Measurements from ENCODE around the gene CACNB4.

The CACNB4 gene

GRCh38 chr2:152083202-152083875 is 15.5 kb downstream of the CACNB4 start:
- TF ChIP-seq FOXM1 (IDR thresholded peaks at IDR 0.05; ENCODE audit: borderline replicate concordance) = no peak
- no peak for TF ChIP-seq LEF1 (IDR thresholded peaks at IDR 0.05; ENCODE audit: borderline replicate concordance)
- TF ChIP-seq SUZ12 (IDR thresholded peaks at IDR 0.05) = no peak
- TF ChIP-seq ELF4 (IDR thresholded peaks at IDR 0.05) = no peak
- no peak for TF ChIP-seq BHLHE40 (IDR thresholded peaks at IDR 0.05; ENCODE audit: borderline replicate concordance)
- TF ChIP-seq PKNOX1 (IDR thresholded peaks at IDR 0.05) = no peak
- no peak for TF ChIP-seq SP1 (IDR thresholded peaks at IDR 0.05)
- TF ChIP-seq NFRKB (IDR thresholded peaks at IDR 0.05) = no peak
- TF ChIP-seq HDGF (IDR thresholded peaks at IDR 0.05; ENCODE audit: borderline replicate concordance) = no peak
- TF ChIP-seq ZNF384 (IDR thresholded peaks at IDR 0.05) = no peak
- TF ChIP-seq TARDBP (IDR thresholded peaks at IDR 0.05) = no peak
- TF ChIP-seq FOXA1 (IDR thresholded peaks at IDR 0.05) = no peak
- no peak for TF ChIP-seq FOXK2 (IDR thresholded peaks at IDR 0.05)
- no peak for TF ChIP-seq ARNT (IDR thresholded peaks at IDR 0.05)
- no peak for TF ChIP-seq L3MBTL2 (conservative IDR thresholded peaks at IDR 0.05)
- TF ChIP-seq CTBP1 (IDR thresholded peaks at IDR 0.05; ENCODE audit: borderline replicate concordance) = no peak
- no peak for DNase-seq (ENCODE audit: extremely low spot score)
- ChIA-PET CTCF (no interaction called here), POLR2A (no interaction called here)

- no peak for DNase-seq (ENCODE audit: extremely low spot score)
- ChIA-PET CTCF (interaction anchor here (0.6 kb wide), 1 partner anchor 61 kb away, joined by 4 read pairs; no protein-coding TSS in a partner anchor), POLR2A (no interaction called here)
- TF ChIP-seq ZNF384 (IDR thresholded peaks at IDR 0.05) (no peak), L3MBTL2 (conservative IDR thresholded peaks at IDR 0.05) (no peak), TARDBP (IDR thresholded peaks at IDR 0.05) (no peak), FOXA1 (IDR thresholded peaks at IDR 0.05) (no peak), SUZ12 (IDR thresholded peaks at IDR 0.05) (no peak), NFRKB (IDR thresholded peaks at IDR 0.05) (no peak), HDGF (IDR thresholded peaks at IDR 0.05; ENCODE audit: borderline replicate concordance) (no peak), CTBP1 (IDR thresholded peaks at IDR 0.05; ENCODE audit: borderline replicate concordance) (no peak), LEF1 (IDR thresholded peaks at IDR 0.05; ENCODE audit: borderline replicate concordance) (no peak), SP1 (IDR thresholded peaks at IDR 0.05) (no peak), FOXK2 (IDR thresholded peaks at IDR 0.05) (no peak), ARNT (IDR thresholded peaks at IDR 0.05) (no peak), ELF4 (IDR thresholded peaks at IDR 0.05) (no peak), PKNOX1 (IDR thresholded peaks at IDR 0.05) (no peak), BHLHE40 (IDR thresholded peaks at IDR 0.05; ENCODE audit: borderline replicate concordance) (no peak), FOXM1 (IDR thresholded peaks at IDR 0.05; ENCODE audit: borderline replicate concordance) (no peak)
Measured at GRCh38 chr2:152078662-152079061, 20.2 kb downstream of the CACNB4 start.

GRCh38 chr2:152078023-152078422 is 20.8 kb downstream of the CACNB4 start:
- CTCF ChIA-PET = interaction anchor here (0.6 kb wide), 1 partner anchor 62 kb away, joined by 4 read pairs; no protein-coding TSS in a partner anchor
- no peak for DNase-seq (ENCODE audit: extremely low spot score)
- POLR2A ChIA-PET = no interaction called here
- TF ChIP-seq ELF4 (IDR thresholded peaks at IDR 0.05) (no peak), SUZ12 (IDR thresholded peaks at IDR 0.05) (no peak), L3MBTL2 (conservative IDR thresholded peaks at IDR 0.05) (no peak), TARDBP (IDR thresholded peaks at IDR 0.05) (no peak), FOXM1 (IDR thresholded peaks at IDR 0.05; ENCODE audit: borderline replicate concordance) (no peak), BHLHE40 (IDR thresholded peaks at IDR 0.05; ENCODE audit: borderline replicate concordance) (no peak), SP1 (IDR thresholded peaks at IDR 0.05) (no peak), FOXK2 (IDR thresholded peaks at IDR 0.05) (no peak), ARNT (IDR thresholded peaks at IDR 0.05) (no peak)

- TF ChIP-seq PKNOX1 (IDR thresholded peaks at IDR 0.05) = no peak
- no peak for TF ChIP-seq BHLHE40 (IDR thresholded peaks at IDR 0.05; ENCODE audit: borderline replicate concordance)
- TF ChIP-seq NFRKB (IDR thresholded peaks at IDR 0.05) = no peak
- no peak for TF ChIP-seq FOXA1 (IDR thresholded peaks at IDR 0.05)
- no peak for TF ChIP-seq FOXK2 (IDR thresholded peaks at IDR 0.05)
- no peak for TF ChIP-seq ARNT (IDR thresholded peaks at IDR 0.05)
- TF ChIP-seq FOXM1 (IDR thresholded peaks at IDR 0.05; ENCODE audit: borderline replicate concordance) = no peak
- no peak for TF ChIP-seq SP1 (IDR thresholded peaks at IDR 0.05)
- TF ChIP-seq SUZ12 (IDR thresholded peaks at IDR 0.05) = no peak
- no peak for TF ChIP-seq ELF4 (IDR thresholded peaks at IDR 0.05)
- no peak for TF ChIP-seq ZNF384 (IDR thresholded peaks at IDR 0.05)
- ChIA-PET CTCF (interaction anchor here (1.0 kb wide), 1 partner anchor 27 kb away, joined by 3 read pairs; no protein-coding TSS in a partner anchor), POLR2A (no interaction called here)
- DNase-seq (ENCODE audit: extremely low spot score) = no peak
Measured at GRCh38 chr2:152075461-152076050, 23.3 kb downstream of the CACNB4 start.

GRCh38 chr2:152072011-152072410 is 26.8 kb downstream of the CACNB4 start:
- ChIA-PET POLR2A (no interaction called here), CTCF (no interaction called here)
- TF ChIP-seq FOXK2 (IDR thresholded peaks at IDR 0.05) (no peak), BHLHE40 (IDR thresholded peaks at IDR 0.05; ENCODE audit: borderline replicate concordance) (no peak), NFRKB (IDR thresholded peaks at IDR 0.05) (no peak), ARNT (IDR thresholded peaks at IDR 0.05) (no peak), L3MBTL2 (conservative IDR thresholded peaks at IDR 0.05) (no peak), PKNOX1 (IDR thresholded peaks at IDR 0.05) (no peak), SP1 (IDR thresholded peaks at IDR 0.05) (no peak), LEF1 (IDR thresholded peaks at IDR 0.05; ENCODE audit: borderline replicate concordance) (no peak), ELF4 (IDR thresholded peaks at IDR 0.05) (no peak), HDGF (IDR thresholded peaks at IDR 0.05; ENCODE audit: borderline replicate concordance) (no peak), SUZ12 (IDR thresholded peaks at IDR 0.05) (no peak), FOXA1 (IDR thresholded peaks at IDR 0.05) (no peak), ZNF384 (IDR thresholded peaks at IDR 0.05) (no peak), CTBP1 (IDR thresholded peaks at IDR 0.05; ENCODE audit: borderline replicate concordance) (no peak), TARDBP (IDR thresholded peaks at IDR 0.05) (no peak), FOXM1 (IDR thresholded peaks at IDR 0.05; ENCODE audit: borderline replicate concordance) (no peak)
- DNase-seq (ENCODE audit: extremely low spot score) = no peak

Data from HEK293T (cell line).